Ureter (tissue), 1 donor: ENCODE data around the gene CYBRD1. TPM values are rescaled to one million over a fixed set of nuclear protein-coding genes. Genes with fewer than 3 reads are reported as not detected.

Source experiments
- DNase-seq: peaks from one replicate; pipeline ENCODE4 v3.0.0-alpha.2; 2020; ENCODE audit warnings: low spot score
- total RNA-seq: library from RNA; stranded (reverse); gene quantifications from one replicate; pipeline ENCODE4 v1.2.4, GENCODE V29; 2023
- donor health status: DM: yes; HTN: yes; CAD: no.

The CYBRD1 gene
- total RNA-seq, 1 donor from 2014 or later = 60.7 TPM

- DNase-seq = no peak
Observed at GRCh38 chr2:171600126-171600525, 77.9 kb downstream of the CYBRD1 start.

- DNase-seq = no peak
Observed at GRCh38 chr2:171602352-171602751, 80.1 kb downstream of the CYBRD1 start.

Other genes starting within 250 kb of the CYBRD1 start
- 41.5 TPM for gene METTL8, start 88.5 kb upstream of the CYBRD1 start, total RNA-seq
- gene DCAF17, start 88.2 kb upstream of the CYBRD1 start, total RNA-seq = 31.0 TPM
- gene DYNC1I2, start 165.0 kb downstream of the CYBRD1 start, total RNA-seq = 97.6 TPM